PC-9 (cell line): Measurements from ENCODE around the gene TICAM2. TPM values are rescaled to one million over a fixed set of nuclear protein-coding genes. Genes with fewer than 3 reads are reported as not detected.

ENCODE experiments used
- BruUV-seq: library from RNA; stranded (reverse); fragments of 400-500 nt; replicated peaks from 2 replicates; lab custom pipeline; 2021; lab: Mats Ljungman, UMichigan
- CTCF ChIA-PET: fragments of 300-600 bp; sonication (Branson Sonifier 250); formaldehyde crosslinking; loops from one replicate; lab custom pipeline; 2022; ENCODE audit warnings: antibody characterized with exemption; lab: Charles Lee
- POLR2A ChIA-PET: fragments of 300-600 bp; sonication (Branson Sonifier 250); formaldehyde crosslinking; loops from one replicate; lab custom pipeline; 2022; ENCODE audit warnings: antibody characterized with exemption; ENCODE audit not compliant: unreplicated experiment; lab: Charles Lee
- DNase-seq, 2 experiments: peaks; one replicate each; pipeline versions ENCODE4 v3.0.0 to v3.0.0-alpha.2; 2015 to 2022; ENCODE audit warnings: mixed read lengths in 1 of 2
- H2AFZ ChIP-seq: fragments of 200-600 bp; sonication (generic); 2 replicates; pipeline ENCODE4 v1.8.1; 2017; ENCODE audit warnings: antibody characterized with exemption
- H3F3A ChIP-seq: fragments of 200-600 bp; sonication (generic); 2 replicates; pipeline ENCODE4 v1.8.1; 2017; ENCODE audit warnings: antibody characterized with exemption, mild to moderate bottlenecking, low read depth; ENCODE audit not compliant: insufficient read depth
- H3K27ac ChIP-seq: fragments of 200-600 bp; sonication (generic); 2 replicates; pipeline ENCODE4 v1.6.1; 2016; ENCODE audit warnings: mixed run types
- H3K27me3 ChIP-seq: fragments of 200-600 bp; sonication (generic); 2 replicates; pipeline ENCODE4 v1.6.1; 2016; ENCODE audit warnings: low read depth, mixed run types; ENCODE audit not compliant: insufficient read depth
- H3K36me3 ChIP-seq: fragments of 200-600 bp; sonication (generic); 2 replicates; pipeline ENCODE4 v1.6.1; 2016; ENCODE audit warnings: low read depth, mixed run types
- H3K4me1 ChIP-seq: fragments of 200-600 bp; sonication (generic); replicated peaks from 2 replicates; pipeline ENCODE4 v1.6.1; 2016; ENCODE audit warnings: mixed run types; ENCODE audit not compliant: insufficient read depth
- H3K4me2 ChIP-seq: fragments of 200-600 bp; sonication (generic); 2 replicates; pipeline ENCODE4 v1.6.1; 2017; ENCODE audit warnings: mixed run types
- H3K4me3 ChIP-seq: fragments of 200-600 bp; sonication (generic); 2 replicates; pipeline ENCODE4 v1.6.1; 2016; ENCODE audit warnings: mixed run types
- H3K79me2 ChIP-seq: fragments of 200-600 bp; sonication (generic); 2 replicates; pipeline ENCODE4 v1.6.1; 2017; ENCODE audit warnings: low read depth, mixed run types
- H3K9me2 ChIP-seq: fragments of 200-600 bp; sonication (generic); 2 replicates; pipeline ENCODE4 v1.8.1; 2017; ENCODE audit warnings: mild to moderate bottlenecking; ENCODE audit not compliant: insufficient read depth
- H3K9me3 ChIP-seq: fragments of 200-600 bp; sonication (generic); 2 replicates; pipeline ENCODE4 v1.8.1; 2016; ENCODE audit warnings: low read depth; ENCODE audit not compliant: insufficient read depth
- H4K20me1 ChIP-seq: fragments of 200-600 bp; sonication (generic); 2 replicates; pipeline ENCODE4 v1.8.1; 2017; ENCODE audit not compliant: insufficient read depth
- EZH2 ChIP-seq: fragments of 200-600 bp; sonication (generic); IDR thresholded peaks from 2 replicates; pipeline ENCODE4 v1.8.0; 2017; ENCODE audit warnings: antibody characterized with exemption, low read depth
- intact Hi-C: fragments of 100-400 bp; cut with micrococcal nuclease; formaldehyde crosslinking; loops from one replicate; pipeline ENCODE4 v1.10.0; 2022; ENCODE audit not compliant: unreplicated experiment
- total RNA-seq: library from RNA; stranded (reverse); gene quantifications from 2 replicates; pipeline ENCODE4 v1.2.3, GENCODE V29; 2021
- TF ChIP-seq, protein P1 (sequence below): fragments of 200-600 bp; sonication (generic); conservative IDR thresholded peaks from 2 replicates; pipeline ENCODE4 v1.6.1; 2017; ENCODE audit warnings: mixed run types, antibody characterized with exemption, mild to moderate bottlenecking, moderate library complexity

The TICAM2 gene
- total RNA-seq, 1 experiment from 2014 or later: 1.8 TPM

DNA sequence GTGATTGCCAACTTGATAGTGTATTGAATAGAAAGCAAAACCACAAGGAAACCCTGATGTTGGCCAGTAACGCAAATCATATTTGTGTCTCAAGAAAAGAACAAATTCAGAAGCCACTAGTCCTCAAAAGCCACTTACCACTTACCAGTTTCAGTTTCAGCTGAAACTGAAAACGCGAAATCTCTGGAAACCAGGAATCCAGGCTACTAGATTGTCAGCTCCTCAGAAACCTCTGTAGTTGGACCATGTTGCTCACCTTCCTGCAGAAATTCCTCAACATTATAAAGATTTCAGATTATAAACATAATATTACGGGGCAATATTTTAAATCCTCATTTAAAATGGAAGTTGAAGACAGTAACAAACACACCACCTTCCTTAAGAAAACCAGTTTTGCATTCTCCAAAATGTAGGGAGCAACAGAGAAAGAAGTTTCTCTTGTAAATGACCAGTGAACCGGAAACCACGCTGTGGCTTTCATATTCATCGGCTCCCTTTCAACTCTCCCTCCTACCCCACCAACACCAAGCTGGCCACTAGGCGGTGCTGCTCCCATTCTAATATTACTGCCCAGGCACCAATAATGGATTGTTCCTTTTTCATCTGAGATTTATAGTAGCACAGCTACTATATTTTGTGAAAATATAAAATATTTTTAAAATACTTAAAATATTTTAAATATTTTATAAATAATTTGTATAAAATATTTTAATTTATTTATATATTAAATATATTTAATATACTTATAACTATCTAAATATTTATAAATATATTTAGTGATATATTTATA, 32.3 kb upstream of the TICAM2 start:
- H3K79me2 ChIP-seq: no peaks in the 10 kb centered on the region
- no peak for TF ChIP-seq EZH2
- TF ChIP-seq, protein P1, sequence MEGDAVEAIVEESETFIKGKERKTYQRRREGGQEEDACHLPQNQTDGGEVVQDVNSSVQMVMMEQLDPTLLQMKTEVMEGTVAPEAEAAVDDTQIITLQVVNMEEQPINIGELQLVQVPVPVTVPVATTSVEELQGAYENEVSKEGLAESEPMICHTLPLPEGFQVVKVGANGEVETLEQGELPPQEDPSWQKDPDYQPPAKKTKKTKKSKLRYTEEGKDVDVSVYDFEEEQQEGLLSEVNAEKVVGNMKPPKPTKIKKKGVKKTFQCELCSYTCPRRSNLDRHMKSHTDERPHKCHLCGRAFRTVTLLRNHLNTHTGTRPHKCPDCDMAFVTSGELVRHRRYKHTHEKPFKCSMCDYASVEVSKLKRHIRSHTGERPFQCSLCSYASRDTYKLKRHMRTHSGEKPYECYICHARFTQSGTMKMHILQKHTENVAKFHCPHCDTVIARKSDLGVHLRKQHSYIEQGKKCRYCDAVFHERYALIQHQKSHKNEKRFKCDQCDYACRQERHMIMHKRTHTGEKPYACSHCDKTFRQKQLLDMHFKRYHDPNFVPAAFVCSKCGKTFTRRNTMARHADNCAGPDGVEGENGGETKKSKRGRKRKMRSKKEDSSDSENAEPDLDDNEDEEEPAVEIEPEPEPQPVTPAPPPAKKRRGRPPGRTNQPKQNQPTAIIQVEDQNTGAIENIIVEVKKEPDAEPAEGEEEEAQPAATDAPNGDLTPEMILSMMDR: peak; percentile 86
- H3K27ac ChIP-seq: peak overlapping the region; percentile 11; the same call in 1 of the 2 replicates
- no peaks in the 10 kb centered on the region for H3K9me3 ChIP-seq
- H3K36me3 ChIP-seq: no peaks in the 10 kb centered on the region
- peak overlapping the region; percentile 71; the same call in 1 of the 2 replicates for H2AFZ ChIP-seq
- H3K4me3 ChIP-seq: peak overlapping the region; percentile 37; the same call in 1 of the 2 replicates
- CTCF ChIA-PET: interaction anchor here (0.5 to 0.8 kb wide), 4 partner anchors 16 to 397 kb away, joined by 3 to 4 read pairs (median 3); no protein-coding TSS in a partner anchor
- H3K4me2 ChIP-seq: peak overlapping the region; percentile 67
- H3K27me3 ChIP-seq: no peaks in the 10 kb centered on the region
- peak; percentile 53 to 82 for DNase-seq
- H4K20me1 ChIP-seq: no peaks in the 10 kb centered on the region
- POLR2A ChIA-PET: interaction anchor here (0.6 kb wide), 2 partner anchors 200 to 257 kb away, joined by 3 to 7 read pairs; no protein-coding TSS in a partner anchor
- intact Hi-C loops: loop anchor here (1.0 to 5.0 kb wide), 4 partner anchors 197 to 433 kb away; partner anchors contain the start of gene ARL14EPL
- no peaks in the 10 kb centered on the region for H3F3A ChIP-seq
- no TSS peak for BruUV-seq
- H3K9me2 ChIP-seq: no peaks in the 10 kb centered on the region
- H3K4me1 ChIP-seq: peaks cover 7% of the 10 kb centered on the region

DNA sequence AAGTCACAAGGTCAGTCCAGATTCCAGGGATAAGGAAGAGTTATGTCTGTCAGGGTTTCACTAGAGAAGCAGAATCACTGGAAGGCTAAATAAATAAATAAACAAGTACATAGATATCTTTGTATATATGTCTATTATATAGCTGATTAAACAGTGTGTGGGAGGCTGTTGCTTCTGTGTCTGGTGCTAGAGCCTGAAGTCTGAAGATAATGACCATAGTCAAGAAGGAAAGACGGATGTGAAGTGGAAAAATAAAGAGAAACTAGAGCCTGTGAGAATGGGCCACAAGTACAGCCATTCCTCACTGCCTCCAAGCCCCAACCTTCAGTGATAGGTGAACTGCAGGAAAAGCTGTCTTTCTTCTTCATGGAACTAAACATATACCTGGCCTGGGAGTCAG, 27.6 kb upstream of the TICAM2 start:
- no peak overlapping the region for H3K27ac ChIP-seq
- no peaks in the 10 kb centered on the region for H3K9me3 ChIP-seq
- ChIA-PET CTCF (interaction anchor here (0.6 kb wide), 1 partner anchor 265 kb away, joined by 3 read pairs; no protein-coding TSS in a partner anchor), POLR2A (no interaction called here)
- no peak overlapping the region for H3K4me2 ChIP-seq
- H3K79me2 ChIP-seq: peaks cover 10% of the 10 kb centered on the region
- TF ChIP-seq, protein P1: no peak
- TF ChIP-seq EZH2: no peak
- DNase-seq: no peak
- no peaks in the 10 kb centered on the region for H4K20me1 ChIP-seq
- intact Hi-C loops: loop anchor here (5.0 kb wide), 3 partner anchors 402 to 457 kb away; partner anchors contain the start of genes ARL14EPL and COMMD10
- H3K36me3 ChIP-seq: no peaks in the 10 kb centered on the region
- peaks cover 16% of the 10 kb centered on the region for H3K4me1 ChIP-seq
- H3F3A ChIP-seq: no peaks in the 10 kb centered on the region
- H3K27me3 ChIP-seq: no peaks in the 10 kb centered on the region
- H3K9me2 ChIP-seq: no peaks in the 10 kb centered on the region
- H3K4me3 ChIP-seq: no peak overlapping the region
- 0 out of 2 replicates have a peak overlapping the region, but pooled peaks have one; percentile 45 for H2AFZ ChIP-seq
- no TSS peak for BruUV-seq

DNA sequence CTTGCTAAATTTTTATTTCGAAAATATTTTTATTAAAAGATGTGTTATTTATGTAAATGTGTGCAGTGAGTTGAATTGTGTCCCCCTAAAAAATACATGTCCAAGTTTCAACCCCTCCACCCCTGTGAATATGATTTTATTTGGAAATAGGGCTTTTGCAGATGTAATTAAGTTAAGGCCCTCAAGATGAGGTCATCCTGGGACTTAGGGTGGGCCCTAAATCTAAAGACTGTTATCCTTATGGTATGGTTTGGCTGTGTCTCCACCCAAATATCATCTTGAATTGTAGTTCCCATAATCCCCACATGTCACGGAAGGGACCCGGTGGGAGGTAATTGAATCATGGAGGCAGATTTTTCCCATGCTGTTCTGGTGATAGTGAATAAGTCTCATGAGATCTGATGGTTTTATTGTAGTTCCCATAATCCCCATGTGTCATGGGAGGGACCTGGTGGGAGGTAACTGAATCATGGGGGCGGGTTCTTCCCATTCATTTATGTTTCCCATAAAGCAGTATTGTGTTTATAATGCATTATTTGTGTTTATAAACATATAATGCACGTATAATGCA, 25.1 kb upstream of the TICAM2 start:
- DNase-seq: no peak
- H3K27me3 ChIP-seq: no peaks in the 10 kb centered on the region
- no peak overlapping the region for H3K27ac ChIP-seq
- no peaks in the 10 kb centered on the region for H3K9me3 ChIP-seq
- peaks cover 15% of the 10 kb centered on the region for H4K20me1 ChIP-seq
- no peaks in the 10 kb centered on the region for H3F3A ChIP-seq
- H3K4me1 ChIP-seq: peaks cover 19% of the 10 kb centered on the region
- H3K9me2 ChIP-seq: no peaks in the 10 kb centered on the region
- H3K4me2 ChIP-seq: peak overlapping the region; percentile 97; the same call in 1 of the 2 replicates
- H2AFZ ChIP-seq: no peak overlapping the region
- H3K79me2 ChIP-seq: peaks cover 35% of the 10 kb centered on the region
- H3K36me3 ChIP-seq: no peaks in the 10 kb centered on the region
- POLR2A ChIA-PET: no interaction called here
- CTCF ChIA-PET: no interaction called here
- no TSS peak for BruUV-seq
- intact Hi-C loops: loop anchor here (2.0 to 5.0 kb wide), 2 partner anchors 331 to 460 kb away; partner anchors contain the start of genes CCDC112 and COMMD10
- TF ChIP-seq, protein P1: no peak
- no peak for TF ChIP-seq EZH2
- H3K4me3 ChIP-seq: no peak overlapping the region
